HG03432 (cell line): Measurements from ENCODE around the gene NR1I3.

Source experiments
- ATAC-seq: cut with Tn5 transposase; IDR thresholded peaks from one replicate; pipeline ENCODE4 v1.9.1; 2021; ENCODE audit warnings: mild to moderate bottlenecking, moderate library complexity; ENCODE audit not compliant: unreplicated experiment

NR1I3 gene

GRCh38 chr1:161219078-161219892 is 18.7 kb downstream of the NR1I3 start:
- ATAC-seq, result no peak

GRCh38 chr1:161218301-161219077 is 19.5 kb downstream of the NR1I3 start:
- no peak for ATAC-seq

GRCh38 chr1:161217831-161218230 is 20.2 kb downstream of the NR1I3 start:
- ATAC-seq, result no peak

- ATAC-seq, result peak; percentile 89
Observed at GRCh38 chr1:161216945-161217712, 20.9 kb downstream of the NR1I3 start.

GRCh38 chr1:161215076-161215475 is 22.9 kb downstream of the NR1I3 start, which contains the start of gene FCER1G:
Gene FCER1G (plus strand): TSS chr1:161215295. CDS start chr1:161215322, 27 bp downstream.
- no peak for ATAC-seq

GRCh38 chr1:161214369-161214768 is 23.6 kb downstream of the NR1I3 start:
- ATAC-seq, result no peak

- ATAC-seq, result no peak
Observed at GRCh38 chr1:161209790-161210409, 28.1 kb downstream of the NR1I3 start.

GRCh38 chr1:161207173-161207572 is 30.8 kb downstream of the NR1I3 start:
- no peak for ATAC-seq

GRCh38 chr1:161206411-161207140 is 31.4 kb downstream of the NR1I3 start:
- ATAC-seq, result no peak

- ATAC-seq, result peak; percentile 95
Observed at GRCh38 chr1:161201836-161202712, 35.9 kb downstream of the NR1I3 start, which contains the start of gene NDUFS2. Gene NDUFS2 (plus strand): TSS chr1:161202367. CDS start chr1:161202386, 19 bp downstream.

- ATAC-seq, result no peak
Observed at GRCh38 chr1:161200992-161201835, 36.8 kb downstream of the NR1I3 start.

GRCh38 chr1:161200421-161200991 is 37.5 kb downstream of the NR1I3 start:
- ATAC-seq, result no peak

GRCh38 chr1:161199506-161200139 is 38.4 kb downstream of the NR1I3 start:
- no peak for ATAC-seq

GRCh38 chr1:161198897-161199431 is 39.0 kb downstream of the NR1I3 start, which contains the start of gene ADAMTS4:
Gene ADAMTS4 (minus strand): TSS chr1:161199054. CDS start chr1:161198627, 427 bp downstream.
- no peak for ATAC-seq

- ATAC-seq, result no peak
Observed at GRCh38 chr1:161198194-161198896, 39.7 kb downstream of the NR1I3 start.

- no peak for ATAC-seq
Observed at GRCh38 chr1:161197560-161198193, 40.3 kb downstream of the NR1I3 start.
